Posterior vena cava (tissue), 2 donors: ENCODE data around the gene ITGA2B. TPM values are rescaled to one million over a fixed set of nuclear protein-coding genes. Genes with fewer than 3 reads are reported as not detected.
"Not testable (repeated sequence)": the region's sequence is repeated elsewhere in the genome, so short reads cannot be mapped to it uniquely, and the experiment has no call there.

Source experiments
- DNase-seq: peaks from one replicate; pipeline ENCODE4 v3.0.0-alpha.2; 2020; ENCODE audit warnings: low spot score
- intact Hi-C, 2 donors: fragments of 100-400 bp; cut with DNase I; formaldehyde crosslinking; loops; one replicate each; pipeline versions ENCODE4 v1.14.1 to v1.14.2; 2022 to 2023
- total RNA-seq, 2 donors: library from RNA; stranded (reverse); fragmentation: NEBNext Ultra II Directional; extraction: Animal tissue kit (Norgen Biotek cat#: 25700); gene quantifications; one replicate each; pipeline ENCODE4 v1.2.1, GENCODE V29; 2021
- donor health status: DM: yes; HTN: yes; CAD: no.
- donor health status: DM: yes; HTN: yes; CAD: no.

Gene ITGA2B
- total RNA-seq, 2 donors from 2014 or later: 1.4 to 2.0 TPM

GRCh38 chr17:44396946-44397345 lies 7.5 kb upstream of the ITGA2B start:
- intact Hi-C loops: no loop called here

GRCh38 chr17:44394833-44395232 lies 5.4 kb upstream of the ITGA2B start:
- intact Hi-C loops: no loop called here
- DNase-seq: no peak

More at GRCh38 chr17:44396946-44397345, 7.5 kb upstream of the ITGA2B start:
- DNase-seq: peak; percentile 14

GRCh38 chr17:44394112-44394511 lies 4.7 kb upstream of the ITGA2B start:
- DNase-seq: peak; percentile 32
- intact Hi-C loops: not testable (repeated sequence)

- intact Hi-C loops: no loop called here
- no peak for DNase-seq
Observed at GRCh38 chr17:44390250-44390870, 911 bp upstream of the ITGA2B start.

GRCh38 chr17:44389723-44390202 lies 314 bp upstream of the ITGA2B start:
- peak; percentile 41 for DNase-seq
- intact Hi-C loops: no loop called here

GRCh38 chr17:44387804-44388203 lies 1.6 kb downstream of the ITGA2B start:
- intact Hi-C loops: no loop called here
- no peak for DNase-seq

- intact Hi-C loops: no loop called here
Observed at GRCh38 chr17:44386182-44386525, 3.3 kb downstream of the ITGA2B start.

GRCh38 chr17:44385287-44386181 lies 3.9 kb downstream of the ITGA2B start:
- intact Hi-C loops: no loop called here
- DNase-seq: peak; percentile 91

More at GRCh38 chr17:44386182-44386525, 3.3 kb downstream of the ITGA2B start:
- DNase-seq: no peak

GRCh38 chr17:44384823-44385286 lies 4.6 kb downstream of the ITGA2B start:
- intact Hi-C loops: no loop called here
- DNase-seq: peak; percentile 76

- intact Hi-C loops: no loop called here
- peak; percentile 70 for DNase-seq
Observed at GRCh38 chr17:44384281-44384822, 5.1 kb downstream of the ITGA2B start.

- intact Hi-C loops: no loop called here
- peak; percentile 75 for DNase-seq
Observed at GRCh38 chr17:44383861-44384260, 5.6 kb downstream of the ITGA2B start.

- peak; percentile 70 for DNase-seq
- intact Hi-C loops: no loop called here
Observed at GRCh38 chr17:44383363-44383762, 6.1 kb downstream of the ITGA2B start.

- peak; percentile 26 for DNase-seq
- intact Hi-C loops: no loop called here
Observed at GRCh38 chr17:44382917-44383316, 6.5 kb downstream of the ITGA2B start.

- DNase-seq: no peak
- intact Hi-C loops: no loop called here
Observed at GRCh38 chr17:44381810-44382305, 7.6 kb downstream of the ITGA2B start.

- intact Hi-C loops: no loop called here
- no peak for DNase-seq
Observed at GRCh38 chr17:44380767-44381166, 8.7 kb downstream of the ITGA2B start.

GRCh38 chr17:44379887-44380286 lies 9.6 kb downstream of the ITGA2B start:
- DNase-seq: no peak
- intact Hi-C loops: no loop called here

GRCh38 chr17:44378171-44378705 lies 11.2 kb downstream of the ITGA2B start:
- intact Hi-C loops: no loop called here

GRCh38 chr17:44376779-44377178 lies 12.7 kb downstream of the ITGA2B start:
- intact Hi-C loops: no loop called here
- no peak for DNase-seq

More at GRCh38 chr17:44378171-44378705, 11.2 kb downstream of the ITGA2B start:
- no peak for DNase-seq

- intact Hi-C loops: no loop called here
- peak; percentile 91 for DNase-seq
Observed at GRCh38 chr17:44376124-44376523, 13.3 kb downstream of the ITGA2B start.
